NK-92 treated with Interleukin-12 subunit alpha and Interleukin-12 subunit beta, amount 100 ng/mL, for 24 hours (cell line): ENCODE data around the gene LNPEP.

Source experiments
- DNase-seq: peaks from one replicate; lab custom pipeline; 2025; lab: John Stamatoyannopoulos, UW

Gene LNPEP

DNA sequence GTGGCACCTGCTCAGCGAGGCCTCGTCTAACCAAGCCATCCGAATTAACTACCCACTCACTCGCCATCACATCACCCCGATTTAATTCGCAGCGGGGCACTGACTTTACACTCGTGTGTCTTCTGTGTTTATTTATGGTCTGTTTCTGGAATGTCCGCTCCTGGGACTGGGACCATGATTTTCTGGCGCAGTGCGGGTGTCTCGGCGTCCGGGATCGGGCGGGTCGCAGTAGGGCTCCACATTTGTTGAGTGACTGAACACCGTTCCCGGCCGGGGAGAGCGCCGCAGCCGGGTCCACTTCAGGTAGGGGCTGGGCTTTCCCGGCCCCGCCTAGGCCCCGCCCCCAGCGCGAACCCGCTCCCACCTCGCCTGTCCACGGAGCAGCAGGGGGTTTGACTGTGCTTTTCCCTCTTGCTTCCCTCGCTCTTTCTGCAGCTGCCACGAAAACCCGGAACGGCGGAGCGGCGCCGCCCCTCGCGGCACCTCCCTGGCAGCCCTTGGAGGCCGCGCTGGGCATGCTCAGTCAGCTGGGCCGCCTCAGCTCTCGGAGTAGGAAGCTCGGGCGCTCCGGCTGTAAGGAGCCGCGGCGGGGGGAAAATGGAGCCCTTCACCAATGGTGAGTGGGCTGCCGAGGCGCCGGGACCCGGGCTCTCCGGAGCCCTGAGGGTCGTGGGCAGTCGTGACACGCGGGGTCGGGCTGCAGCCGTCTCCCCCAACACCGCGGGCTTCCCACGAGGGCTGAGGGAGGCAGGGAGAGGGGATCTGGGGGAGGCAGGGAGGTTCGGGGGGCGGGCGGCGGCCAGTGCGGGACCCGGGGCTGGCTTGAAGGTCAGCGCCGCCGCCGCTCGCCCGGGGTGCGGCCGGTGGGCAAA, at the start of gene LNPEP:
LNPEP (plus strand) TSS at position 522 of the 872 bp plus-strand sequence; CDS start at position 598, 76 bp downstream.
- DNase-seq: peak; percentile 96

DNA sequence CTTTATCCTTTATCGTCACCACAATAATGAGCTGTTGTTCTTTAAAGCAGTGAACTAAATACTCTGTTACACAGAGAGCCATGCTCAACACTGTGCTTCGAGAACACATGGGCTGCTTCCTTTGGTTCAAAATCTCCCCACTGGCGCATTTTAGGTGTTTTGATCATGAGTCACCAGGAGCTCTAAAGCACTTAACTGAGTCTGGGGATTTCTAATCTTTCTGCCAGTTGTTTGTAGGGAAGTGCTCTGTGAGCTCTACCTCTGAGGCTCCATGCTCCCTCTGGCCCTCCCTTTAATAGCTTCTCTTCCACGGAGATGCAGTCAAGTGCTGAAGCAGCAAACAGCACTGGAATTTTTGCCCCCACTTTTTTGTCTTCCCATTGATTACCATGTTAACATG, 42.5 kb upstream of the LNPEP start:
- no peak for DNase-seq

DNA sequence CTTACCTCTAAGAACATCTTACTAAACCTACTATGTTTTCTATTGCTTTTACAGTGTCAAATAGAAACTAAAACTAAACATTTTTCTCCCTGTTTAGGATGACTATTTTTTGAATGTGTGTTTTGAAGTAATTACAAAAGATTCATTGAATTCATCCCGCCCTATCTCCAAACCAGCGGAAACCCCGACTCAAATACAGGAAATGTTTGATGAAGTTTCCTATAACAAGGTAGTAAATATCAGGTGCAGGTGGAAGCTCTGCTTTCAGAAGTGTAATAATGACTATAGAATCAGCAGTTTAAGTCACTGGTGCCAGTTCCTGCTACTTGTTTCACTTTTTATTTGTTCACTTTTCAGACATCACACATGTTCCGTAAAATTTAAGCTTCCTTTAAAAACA, 39.6 kb upstream of the LNPEP start:
- no peak for DNase-seq

DNA sequence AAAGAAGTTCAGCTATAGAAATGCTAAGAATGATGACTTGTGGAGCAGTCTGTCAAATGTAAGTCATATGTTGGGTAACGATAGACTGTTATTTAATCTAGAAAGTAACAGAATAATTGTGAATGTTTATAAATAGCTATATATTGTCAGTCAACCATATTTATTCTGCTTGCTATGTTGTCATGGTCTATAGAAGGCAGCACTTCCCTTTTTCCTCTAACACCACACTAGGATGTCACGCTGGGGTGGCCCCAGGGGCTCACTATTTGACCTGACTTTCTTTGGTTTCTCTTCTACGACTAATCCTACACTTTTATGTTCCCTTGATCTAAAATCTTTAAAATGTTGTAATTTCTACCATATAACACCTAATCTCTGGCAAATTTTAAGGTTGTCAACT, 39.1 kb upstream of the LNPEP start:
- DNase-seq: no peak

DNA sequence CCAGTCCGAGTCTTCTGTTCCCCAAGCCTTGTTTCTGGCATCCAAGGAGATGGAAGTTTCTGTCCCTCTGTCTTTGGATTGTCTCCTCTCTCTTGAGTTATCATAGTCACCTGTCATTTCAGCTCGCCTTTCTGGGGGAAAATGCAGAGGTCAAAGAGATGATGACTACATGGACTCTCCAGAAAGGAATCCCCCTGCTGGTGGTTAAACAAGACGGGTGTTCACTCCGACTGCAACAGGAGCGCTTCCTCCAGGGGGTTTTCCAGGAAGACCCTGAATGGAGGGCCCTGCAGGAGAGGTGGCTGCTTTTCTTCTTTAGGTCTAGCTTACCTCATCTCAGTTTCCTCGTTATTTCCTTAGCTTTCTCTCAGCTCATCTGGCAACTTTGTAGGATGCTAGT, 34.5 kb upstream of the LNPEP start:
- no peak for DNase-seq

DNA sequence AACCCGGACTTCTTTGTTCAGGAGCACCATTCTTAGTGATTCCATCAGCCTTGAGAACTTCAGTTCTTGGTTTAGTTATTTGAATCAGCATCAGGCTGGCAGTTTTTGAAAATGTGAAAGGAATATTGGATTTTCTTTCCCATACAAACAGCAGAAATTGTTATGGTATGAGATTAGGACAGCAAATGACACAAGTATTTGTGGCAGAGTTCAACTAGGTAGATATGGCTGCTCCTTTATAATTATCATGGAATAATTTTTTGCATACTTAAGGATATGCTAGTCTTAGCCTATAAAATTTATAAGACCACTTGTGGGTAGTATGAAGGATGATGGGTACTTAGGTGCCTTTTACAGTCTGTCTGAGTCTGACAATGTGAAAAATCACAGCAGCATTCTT, 34.0 kb upstream of the LNPEP start:
- DNase-seq: no peak

DNA sequence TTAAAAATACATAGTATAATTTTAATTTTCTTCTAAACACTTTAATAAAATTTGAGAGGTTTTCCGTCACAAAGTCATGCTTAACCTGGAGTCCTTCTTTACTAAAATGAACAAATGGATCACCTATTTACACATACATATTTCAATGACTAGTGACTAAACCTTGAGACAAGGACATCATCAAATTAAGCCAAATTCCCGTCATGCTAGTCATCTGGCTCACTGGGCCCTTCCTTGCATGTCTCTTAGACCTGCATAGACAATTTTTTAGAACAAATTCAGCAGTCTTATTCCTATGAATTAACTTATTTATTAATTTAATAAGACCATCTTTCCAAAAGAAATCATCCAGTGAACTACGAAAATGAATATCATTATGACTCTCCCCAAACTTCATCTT, 33.0 kb upstream of the LNPEP start:
- no peak for DNase-seq

DNA sequence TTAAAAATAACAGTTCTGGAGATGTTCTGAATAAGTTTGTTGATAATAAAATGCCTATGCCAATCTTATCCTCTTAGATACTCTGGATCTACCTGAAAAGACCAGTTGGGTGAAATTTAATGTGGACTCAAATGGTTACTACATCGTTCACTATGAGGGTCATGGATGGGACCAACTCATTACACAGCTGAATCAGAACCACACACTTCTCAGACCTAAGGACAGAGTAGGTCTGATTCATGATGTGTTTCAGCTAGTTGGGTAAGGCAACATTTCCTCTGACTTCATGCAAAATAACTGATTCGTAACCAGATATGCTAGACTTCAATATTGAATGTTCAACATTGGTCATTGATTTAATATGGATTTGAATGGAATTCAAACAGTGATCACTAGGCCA, 32.6 kb upstream of the LNPEP start:
- DNase-seq: no peak

DNA sequence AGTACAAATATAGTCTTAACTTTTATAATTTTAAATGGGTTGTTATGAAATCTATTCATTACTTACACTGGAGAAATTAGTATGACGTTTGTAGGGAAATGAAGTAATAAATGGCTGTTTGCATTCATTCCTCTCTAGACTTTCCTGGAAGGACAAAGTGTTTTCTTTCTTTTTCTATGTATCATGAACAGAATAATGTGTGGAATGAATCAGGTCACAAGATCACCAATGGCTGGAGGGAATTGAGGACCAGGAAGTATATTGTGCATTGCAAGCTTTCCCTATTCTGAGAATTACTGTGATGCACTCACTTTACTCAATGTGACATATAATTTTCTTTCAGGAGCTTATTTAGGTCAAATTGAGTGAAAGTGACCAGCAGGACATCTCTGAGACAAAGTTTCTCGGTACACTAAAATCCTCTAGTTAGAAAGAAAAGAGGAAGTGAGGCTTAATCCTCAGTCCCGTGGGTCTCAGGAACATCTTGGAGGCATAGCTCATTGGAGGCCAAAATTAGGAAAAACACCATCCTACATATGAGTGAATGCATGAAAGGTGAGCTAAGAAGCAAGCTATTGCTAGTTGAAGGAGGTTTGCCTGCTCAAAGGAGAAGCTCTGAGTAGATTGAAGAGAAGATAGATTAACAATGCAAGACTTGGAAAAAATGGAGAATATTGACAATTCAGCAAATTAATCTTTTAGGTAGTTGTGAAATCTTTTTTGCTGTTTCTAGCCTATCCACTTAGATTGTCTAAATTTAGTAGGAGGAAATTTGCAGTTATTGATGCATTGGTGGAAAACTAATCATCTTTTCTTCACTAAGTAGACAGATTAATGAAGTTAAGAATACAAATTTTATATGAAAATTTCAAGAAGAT, 31.6 kb upstream of the LNPEP start:
- DNase-seq: no peak

DNA sequence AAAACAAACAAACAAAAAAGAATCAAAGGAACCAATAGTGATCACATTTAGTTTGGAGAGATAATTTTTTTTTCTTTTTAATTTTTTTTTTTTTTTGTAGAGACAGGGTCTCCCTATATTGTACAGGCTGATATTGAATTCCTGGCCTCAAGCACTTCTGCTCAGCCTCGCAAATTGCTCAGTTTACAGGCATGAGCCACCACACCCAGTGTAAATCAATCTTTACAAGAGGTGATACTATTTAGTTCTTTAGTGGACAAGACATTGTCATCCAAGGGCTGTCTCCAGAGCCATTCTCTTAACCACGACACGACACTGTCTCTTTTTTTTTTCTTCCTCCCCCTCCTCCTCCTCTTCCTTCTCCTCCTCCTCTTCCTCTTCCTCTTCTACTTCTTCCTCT, 30.0 kb upstream of the LNPEP start:
- DNase-seq: no peak

DNA sequence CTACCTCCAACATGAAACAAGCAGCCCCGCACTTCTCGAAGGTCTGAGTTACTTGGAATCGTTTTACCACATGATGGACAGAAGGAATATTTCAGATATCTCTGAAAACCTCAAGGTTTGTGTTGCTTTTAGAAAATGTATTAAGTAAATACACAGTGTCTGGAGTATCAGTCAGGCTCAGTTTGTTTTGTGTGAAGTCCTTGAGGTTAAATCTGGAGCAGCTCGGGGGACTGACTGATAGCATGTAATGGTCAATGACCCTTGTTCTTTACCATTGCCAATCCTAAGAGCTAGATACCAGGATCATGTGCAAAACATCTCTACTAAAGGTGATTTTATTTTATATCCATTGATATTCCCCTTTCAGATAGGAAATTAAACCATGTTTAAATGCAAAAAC, 26.9 kb upstream of the LNPEP start:
- no peak for DNase-seq

DNA sequence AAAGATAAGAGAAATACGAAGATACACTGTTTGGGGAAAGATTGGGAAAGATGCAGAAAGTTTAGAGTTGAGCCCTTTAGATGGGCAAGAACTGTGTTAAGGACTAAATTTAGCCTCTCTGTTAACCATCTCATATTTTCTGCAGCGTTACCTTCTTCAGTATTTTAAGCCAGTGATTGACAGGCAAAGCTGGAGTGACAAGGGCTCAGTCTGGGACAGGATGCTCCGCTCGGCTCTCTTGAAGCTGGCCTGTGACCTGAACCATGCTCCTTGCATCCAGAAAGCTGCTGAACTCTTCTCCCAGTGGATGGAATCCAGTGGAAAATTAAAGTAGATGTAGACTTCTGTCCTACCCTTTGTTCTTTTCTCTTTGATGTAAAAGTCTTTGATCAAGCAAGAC, 26.4 kb upstream of the LNPEP start:
- no peak for DNase-seq

DNA sequence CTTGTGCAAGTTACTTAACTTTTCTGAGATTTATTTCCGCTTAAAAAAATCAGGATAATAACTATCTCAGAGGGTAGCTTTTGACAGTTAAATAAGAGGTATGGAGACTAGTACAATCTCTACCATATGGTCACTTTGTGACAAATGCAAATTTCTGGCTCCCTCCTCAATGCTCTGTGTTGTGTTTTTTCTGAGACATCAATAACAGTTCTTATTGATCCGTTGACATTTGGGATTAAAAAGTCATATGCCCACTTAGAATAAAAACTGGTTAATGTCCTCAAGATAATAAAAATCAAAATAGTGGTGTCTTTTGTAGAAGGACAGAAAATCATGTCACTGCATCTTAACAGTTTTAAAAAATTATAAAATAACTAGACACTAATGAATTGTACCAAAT, 24.7 kb upstream of the LNPEP start:
- no peak for DNase-seq

DNA sequence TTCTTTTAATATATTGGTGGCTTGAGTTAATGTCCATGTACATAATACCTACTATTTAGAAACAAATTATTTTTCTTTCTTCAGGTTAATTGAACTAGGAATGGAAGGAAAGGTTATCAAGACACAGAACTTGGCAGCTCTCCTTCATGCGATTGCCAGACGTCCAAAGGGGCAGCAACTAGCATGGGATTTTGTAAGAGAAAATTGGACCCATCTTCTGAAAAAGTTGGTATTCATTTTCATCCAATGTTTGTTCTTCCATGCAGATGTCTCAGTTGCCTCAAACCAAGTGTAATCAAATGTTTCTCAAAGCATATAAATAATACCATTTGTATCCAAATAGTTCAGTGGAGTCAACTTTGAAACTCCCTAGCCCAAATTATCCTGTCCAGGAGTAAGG, 22.6 kb upstream of the LNPEP start:
- no peak for DNase-seq

DNA sequence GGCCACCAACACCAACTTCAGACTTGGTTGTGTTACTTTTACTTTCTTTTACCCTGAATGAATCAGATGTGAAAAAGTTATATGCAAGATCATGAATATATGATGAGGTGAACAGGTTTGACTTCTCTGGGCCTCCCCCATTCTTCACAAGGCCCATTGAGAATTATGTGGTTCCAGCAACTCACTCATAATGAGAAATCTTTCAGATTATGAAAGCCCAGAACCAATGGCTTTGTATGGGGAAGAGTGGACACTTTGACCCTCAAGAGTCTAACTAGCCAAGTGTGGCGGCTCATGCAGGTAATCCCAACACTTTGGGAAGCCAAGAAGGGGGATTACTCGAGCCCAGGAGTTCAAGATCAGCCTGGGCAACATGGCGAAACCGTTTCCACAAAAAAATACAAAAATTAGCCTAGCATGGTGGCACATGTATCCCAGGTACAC, 16.1 kb upstream of the LNPEP start:
- peak; percentile 13 for DNase-seq

DNA sequence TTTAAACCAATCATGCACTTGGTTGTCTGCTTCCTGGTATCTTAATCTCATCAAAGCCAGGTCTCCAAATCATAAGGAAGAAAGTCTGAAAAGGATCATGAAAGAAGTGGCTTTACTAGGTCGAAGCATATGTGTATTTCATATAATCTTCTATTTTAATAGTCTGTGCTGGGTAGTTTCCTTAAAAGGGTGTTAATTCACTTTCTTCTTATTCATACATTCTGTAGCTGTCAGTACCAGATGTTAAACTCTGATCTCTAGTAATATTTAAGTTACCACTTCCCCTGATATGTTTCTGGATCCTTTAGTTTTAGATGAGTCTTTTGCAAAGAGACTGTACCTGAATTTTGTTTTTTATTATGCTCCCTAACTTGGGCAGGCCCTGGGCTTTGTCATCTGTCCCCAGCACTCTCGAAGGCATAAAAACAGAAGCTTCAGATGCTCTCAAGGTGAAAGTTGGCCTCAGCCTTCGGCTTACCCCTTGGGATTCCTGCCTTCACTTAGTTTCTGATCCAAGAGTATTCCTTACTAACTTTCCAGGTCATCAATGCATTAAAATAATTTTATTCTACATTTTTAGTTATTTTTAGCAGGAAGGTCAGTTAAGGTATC, 15.0 kb upstream of the LNPEP start:
- DNase-seq: no peak

DNA sequence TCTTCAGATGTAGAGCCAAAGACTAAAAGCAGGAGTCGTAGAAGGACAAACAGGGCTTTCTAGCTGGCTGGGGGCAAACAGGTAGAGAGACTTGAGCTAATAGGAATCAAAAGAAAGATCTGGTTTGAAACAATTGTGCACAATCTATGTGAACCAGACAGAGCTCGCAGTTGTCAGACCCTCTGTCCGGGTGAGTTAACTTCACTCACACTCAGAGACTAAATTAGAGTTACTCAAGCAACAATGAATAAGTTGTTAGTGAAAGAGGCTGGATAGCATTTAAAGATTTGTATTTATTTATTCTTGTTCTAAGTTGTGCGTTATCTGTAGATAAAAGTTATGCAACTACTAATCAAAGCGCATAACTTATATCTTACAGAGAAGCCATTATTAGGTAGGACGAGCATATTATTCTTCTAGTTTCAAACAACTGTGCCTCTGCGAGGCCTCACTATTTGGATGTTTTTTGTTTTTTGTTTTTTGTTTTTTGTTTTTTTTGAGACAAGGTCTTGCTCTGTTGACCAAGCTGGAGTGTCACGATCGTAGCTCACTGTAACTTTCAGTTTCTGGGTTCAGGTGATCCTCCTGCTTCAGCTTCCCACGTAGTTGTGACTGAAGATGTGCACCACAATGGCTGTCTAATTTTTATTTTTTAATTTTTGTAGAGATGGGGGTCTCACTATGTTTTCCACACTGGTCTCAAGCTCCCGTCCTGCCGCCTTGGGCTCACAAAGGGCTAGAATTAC, 13.2 kb upstream of the LNPEP start:
- DNase-seq: no peak

DNA sequence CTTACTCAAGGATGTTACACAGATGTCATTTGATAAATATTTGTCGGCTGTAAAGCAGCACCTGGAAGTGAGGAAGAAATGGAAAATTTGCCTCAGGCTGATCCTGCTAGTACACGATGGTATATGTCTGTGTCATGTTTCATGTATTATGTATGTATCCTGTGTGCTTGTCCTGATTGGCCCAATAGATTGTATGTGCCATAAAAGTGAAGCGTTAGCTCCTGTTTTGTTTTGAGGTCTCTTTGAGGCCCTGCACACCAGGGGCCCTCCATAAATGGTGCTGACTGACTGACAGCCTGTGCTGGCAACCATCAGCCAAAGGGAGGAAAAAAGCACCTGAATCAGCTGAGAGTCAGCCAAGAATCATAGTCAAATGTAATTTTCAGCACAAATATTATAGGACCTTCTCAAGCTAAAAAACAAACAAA, 11.8 kb upstream of the LNPEP start:
- DNase-seq: no peak

DNA sequence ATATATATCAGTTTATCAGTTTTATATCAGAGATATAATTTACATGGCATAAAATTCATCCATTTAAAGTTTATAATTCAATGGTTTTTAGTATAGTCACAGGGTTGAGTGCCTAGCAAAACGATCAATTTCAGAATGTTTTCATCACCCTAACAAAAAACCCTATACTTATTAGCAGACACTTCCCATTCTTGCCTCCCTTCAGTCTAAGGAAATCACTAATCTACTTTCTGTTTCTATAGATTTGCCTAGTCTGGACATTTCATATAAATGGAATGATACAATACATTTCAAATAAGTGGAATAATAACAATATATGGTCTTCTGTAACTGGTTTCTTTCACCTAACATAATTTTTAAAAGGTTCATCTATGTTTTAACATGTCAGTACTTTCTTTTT, 9.6 kb upstream of the LNPEP start:
- DNase-seq: no peak

DNA sequence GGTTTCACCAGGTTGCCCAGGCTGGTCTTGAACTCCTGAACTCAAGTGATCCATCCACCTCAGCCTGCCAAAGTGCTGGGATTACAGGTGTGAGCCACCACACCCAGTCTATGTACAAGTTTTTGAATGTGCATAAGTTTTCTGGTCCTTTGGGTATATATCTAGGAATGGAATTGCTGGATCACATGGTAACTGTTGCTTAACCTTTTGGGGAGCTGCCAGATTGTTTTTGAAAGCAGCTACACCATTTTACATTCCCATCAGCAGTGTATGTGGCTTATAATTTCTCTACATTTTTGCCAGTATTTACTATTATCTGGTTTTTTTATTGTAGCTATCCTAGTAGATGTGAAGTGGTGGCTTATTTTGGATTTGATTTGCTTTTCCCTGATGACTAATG, 8.9 kb upstream of the LNPEP start:
- no peak for DNase-seq

DNA sequence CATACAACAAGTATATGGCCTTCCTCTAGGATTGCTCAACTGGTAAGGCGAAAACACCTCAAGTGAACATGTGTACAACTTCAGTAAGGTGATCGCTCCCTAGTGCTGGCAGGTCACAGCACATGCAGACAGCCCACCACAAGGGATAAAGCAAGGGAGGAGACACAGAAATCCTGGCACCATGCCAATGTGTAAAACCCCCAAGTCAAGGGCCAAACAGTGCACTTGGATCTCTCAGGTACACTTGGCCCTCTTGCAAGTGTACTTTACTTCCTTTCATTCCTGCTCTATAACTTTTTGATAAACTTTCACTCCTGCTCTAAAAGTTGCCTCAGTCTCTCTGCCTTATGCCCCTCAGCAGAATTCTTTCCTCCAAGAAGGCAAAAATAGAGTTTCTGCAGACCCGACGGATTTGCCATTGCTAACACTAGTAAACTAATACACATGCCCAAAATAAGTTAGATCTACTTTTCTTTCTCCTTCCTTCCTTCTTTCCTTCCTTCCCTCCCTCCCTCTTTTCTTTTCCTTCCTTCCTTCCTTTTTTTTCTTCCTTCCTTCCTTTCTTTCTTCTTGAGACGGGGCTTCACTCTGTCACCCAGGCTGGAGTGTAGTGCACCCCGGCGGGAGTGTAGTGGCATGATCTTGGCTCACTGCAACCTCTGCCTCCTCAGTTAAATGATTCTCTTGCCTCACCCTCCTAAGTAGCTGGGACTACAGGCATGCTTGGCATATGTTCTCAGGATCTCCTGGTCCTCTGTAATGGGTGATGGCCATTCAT, 6.8 kb upstream of the LNPEP start:
- DNase-seq: no peak
